Midbrain (tissue), 1 donor: ENCODE measurements around the gene CREB5.
"Not testable (repeated sequence)": the region's sequence is repeated elsewhere in the genome, so short reads cannot be mapped to it uniquely, and the experiment has no call there.

Source experiments
- DNase-seq: peaks from one replicate; lab custom pipeline; 2025; lab: John Stamatoyannopoulos, UW

CREB5 gene

GRCh38 chr7:28550580-28551186 is 138.4 kb downstream of the CREB5 start:
- DNase-seq = no peak

- DNase-seq = no peak
Observed at GRCh38 chr7:28551331-28551730, 139.0 kb downstream of the CREB5 start.

- not testable (repeated sequence) for DNase-seq
Observed at GRCh38 chr7:28551766-28552165, 139.4 kb downstream of the CREB5 start.

GRCh38 chr7:28554802-28555471 is 142.6 kb downstream of the CREB5 start:
- DNase-seq = no peak

- no peak for DNase-seq
Observed at GRCh38 chr7:28556025-28556424, 143.7 kb downstream of the CREB5 start.

- no peak for DNase-seq
Observed at GRCh38 chr7:28556671-28557070, 144.4 kb downstream of the CREB5 start.

- DNase-seq = no peak
Observed at GRCh38 chr7:28558236-28558635, 145.9 kb downstream of the CREB5 start.

- DNase-seq = no peak
Observed at GRCh38 chr7:28560767-28561166, 148.4 kb downstream of the CREB5 start.

- no peak for DNase-seq
Observed at GRCh38 chr7:28564033-28564432, 151.7 kb downstream of the CREB5 start.

- no peak for DNase-seq
Observed at GRCh38 chr7:28564755-28565374, 152.5 kb downstream of the CREB5 start.

- no peak for DNase-seq
Observed at GRCh38 chr7:28565980-28566379, 153.7 kb downstream of the CREB5 start.

- DNase-seq = no peak
Observed at GRCh38 chr7:28570113-28570969, 158.0 kb downstream of the CREB5 start.

- DNase-seq = no peak
Observed at GRCh38 chr7:28570970-28571288, 158.6 kb downstream of the CREB5 start.

GRCh38 chr7:28571405-28571804 is 159.1 kb downstream of the CREB5 start:
- DNase-seq = no peak

GRCh38 chr7:28572321-28573058 is 160.2 kb downstream of the CREB5 start:
- no peak for DNase-seq

GRCh38 chr7:28573059-28573553 is 160.8 kb downstream of the CREB5 start:
- no peak for DNase-seq

- no peak for DNase-seq
Observed at GRCh38 chr7:28573651-28574301, 161.5 kb downstream of the CREB5 start.

GRCh38 chr7:28575241-28575643 is 162.9 kb downstream of the CREB5 start:
- no peak for DNase-seq

- no peak for DNase-seq
Observed at GRCh38 chr7:28576656-28577055, 164.3 kb downstream of the CREB5 start.

GRCh38 chr7:28579571-28579970 is 167.3 kb downstream of the CREB5 start:
- no peak for DNase-seq

GRCh38 chr7:28580665-28581064 is 168.3 kb downstream of the CREB5 start:
- DNase-seq = no peak
